Central memory CD8-positive, alpha-beta T cell (primary cell): ENCODE measurements around the gene NRXN2.

Experiments
- ATAC-seq: fragments of 150-1000 bp; cut with Tn5 transposase; replicated peaks from 2 replicates; pipeline ENCODE4 v1.10.0; 2022; ENCODE audit warnings: mild to moderate bottlenecking, moderate FRiP score, moderate number of reproducible peaks; ENCODE audit not compliant: poor library complexity, severe bottlenecking; ENCODE audit errors: extremely low read depth
- DNase-seq, 2 donors: peaks; one replicate each; pipeline ENCODE4 v3.0.0; 2021; ENCODE audit warnings: low spot score in 2 of 2
- H3K27ac Mint-ChIP-seq: one replicate; pipeline ENCODE4 v1.8.0; 2022; ENCODE audit warnings: low read depth, mild to moderate bottlenecking, moderate library complexity, mixed read lengths
- H3K27me3 Mint-ChIP-seq: one replicate; pipeline ENCODE4 v1.8.0; 2022; ENCODE audit warnings: mixed read lengths
- H3K36me3 Mint-ChIP-seq: one replicate; pipeline ENCODE4 v1.8.0; 2022; ENCODE audit warnings: mild to moderate bottlenecking, moderate library complexity, mixed read lengths; ENCODE audit not compliant: insufficient read depth
- H3K4me1 Mint-ChIP-seq: one replicate; pipeline ENCODE4 v1.8.0; 2022; ENCODE audit warnings: mixed read lengths
- H3K4me3 Mint-ChIP-seq: one replicate; pipeline ENCODE4 v1.8.0; 2022; ENCODE audit warnings: mild to moderate bottlenecking, moderate library complexity, mixed read lengths
- H3K9me3 Mint-ChIP-seq: one replicate; pipeline ENCODE4 v1.8.0; 2022; ENCODE audit warnings: mixed read lengths

NRXN2 gene

DNA sequence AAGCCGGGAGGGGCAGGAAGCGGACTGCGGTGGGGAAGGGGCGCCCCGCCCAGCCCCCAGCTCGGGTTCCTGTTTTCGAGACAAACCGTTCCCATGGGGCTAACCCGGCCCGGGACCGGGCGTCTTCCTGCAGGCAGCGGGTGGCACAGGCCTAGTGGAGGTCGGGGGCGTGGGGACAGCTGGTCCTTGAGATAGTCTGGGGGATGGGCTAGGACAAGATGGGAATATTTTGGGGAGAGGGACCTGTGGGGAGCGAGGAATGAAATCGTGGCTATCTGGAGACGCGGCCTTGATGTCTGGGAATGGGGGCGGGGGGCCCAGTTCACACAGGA, 22.2 kb upstream of the NRXN2 start:
- peak; percentile 64 to 84 for DNase-seq
- peaks cover 39% of the 10 kb centered on the region for H3K36me3 Mint-ChIP-seq
- H3K27me3 Mint-ChIP-seq: no peaks in the 10 kb centered on the region
- peaks cover 48% of the 10 kb centered on the region for H3K4me1 Mint-ChIP-seq
- peak; percentile 33 for ATAC-seq
- peak overlapping the region; percentile 99 for H3K27ac Mint-ChIP-seq
- H3K9me3 Mint-ChIP-seq: no peaks in the 10 kb centered on the region
- H3K4me3 Mint-ChIP-seq: peak overlapping the region; percentile 88

DNA sequence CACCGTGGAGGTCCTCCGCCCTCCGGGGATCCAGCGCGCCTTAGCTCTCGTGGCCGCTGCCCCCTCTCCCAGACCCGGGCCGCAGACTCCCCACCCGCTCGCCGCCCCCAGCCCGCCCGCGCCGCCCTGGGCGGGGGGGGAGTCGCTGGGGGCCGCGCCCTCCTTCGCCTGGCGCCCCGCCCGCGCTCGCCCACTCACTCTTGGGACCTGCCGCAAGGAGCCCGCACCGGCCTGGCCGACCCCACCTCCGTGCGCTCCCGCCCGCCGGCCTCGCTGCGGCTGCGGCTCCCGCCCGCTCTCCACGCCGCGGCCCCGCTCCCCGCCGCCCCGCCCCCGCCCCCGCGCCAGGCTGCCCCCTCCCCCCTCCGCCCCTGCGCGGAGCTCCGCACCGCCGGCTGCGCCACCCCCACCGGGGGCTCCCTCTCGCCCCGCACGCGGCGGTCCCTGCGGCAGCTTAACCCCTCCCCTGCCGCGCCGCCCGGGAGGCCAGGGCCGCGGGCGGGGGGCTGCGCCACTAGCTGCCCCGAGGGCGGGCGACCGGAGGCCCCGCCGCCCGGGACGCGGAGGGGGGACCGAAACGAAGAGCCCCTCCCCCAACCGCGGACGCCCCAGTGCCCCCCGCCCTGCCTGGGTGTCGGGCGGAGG, 21.7 kb upstream of the NRXN2 start:
- peaks cover 41% of the 10 kb centered on the region for H3K36me3 Mint-ChIP-seq
- peak overlapping the region; percentile 99 for H3K27ac Mint-ChIP-seq
- DNase-seq (no peak), ATAC-seq (peak; percentile 2)
- H3K9me3 Mint-ChIP-seq: no peaks in the 10 kb centered on the region
- no peaks in the 10 kb centered on the region for H3K27me3 Mint-ChIP-seq
- H3K4me3 Mint-ChIP-seq: peak overlapping the region; percentile 97
- peaks cover 51% of the 10 kb centered on the region for H3K4me1 Mint-ChIP-seq

GRCh38 chr11:64743591-64744543, 20.9 kb upstream of the NRXN2 start, which contains the start of gene RASGRP2:
Gene RASGRP2, minus strand, starts transcription at chr11:64744142. Its CDS starts 1,276 bp downstream, at chr11:64742866.
- peak; percentile 52 for ATAC-seq
- DNase-seq: peak; percentile 83 to 93
- no peaks in the 10 kb centered on the region for H3K27me3 Mint-ChIP-seq
- peaks cover 47% of the 10 kb centered on the region for H3K36me3 Mint-ChIP-seq
- peak within 1 kb of the TSS; percentile 99 for H3K27ac Mint-ChIP-seq
- H3K9me3 Mint-ChIP-seq: no peaks in the 10 kb centered on the region
- H3K4me1 Mint-ChIP-seq: peaks cover 58% of the 10 kb centered on the region
- peak within 1 kb of the TSS; percentile 97 for H3K4me3 Mint-ChIP-seq

DNA sequence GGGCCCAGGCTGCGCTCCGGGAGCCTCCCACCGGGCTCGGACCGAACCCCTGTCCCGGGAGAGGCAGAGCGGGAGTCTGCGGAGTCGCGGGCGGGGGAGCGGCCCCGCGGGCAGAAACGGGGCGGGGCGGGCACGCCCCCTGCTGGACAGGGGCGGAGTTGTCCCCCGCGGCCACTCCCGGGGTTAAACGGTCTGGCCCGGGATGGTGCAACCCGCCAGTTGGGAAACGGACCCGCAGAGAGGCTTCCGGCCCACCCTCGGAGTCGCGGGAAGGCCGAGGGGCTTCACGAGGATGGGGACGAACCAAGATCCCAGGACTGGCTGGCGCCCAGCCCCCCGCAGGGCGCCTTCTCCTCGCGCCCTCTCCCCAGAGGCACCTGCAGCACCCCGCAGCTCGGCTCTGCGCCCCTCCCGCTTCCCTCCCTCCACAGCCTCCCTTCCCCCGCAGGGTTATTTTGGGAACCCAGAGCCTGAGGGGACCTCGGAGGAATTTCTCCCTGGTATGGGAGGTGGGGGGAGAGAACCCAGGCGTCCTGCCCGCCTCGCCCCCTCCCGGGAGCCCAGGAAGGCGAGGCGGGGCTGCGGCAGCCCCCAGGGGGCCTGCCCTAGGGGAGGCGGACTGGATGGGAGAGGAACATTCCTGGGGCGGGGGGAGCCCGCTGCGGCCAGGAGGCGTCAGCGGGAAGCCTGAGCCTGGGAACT, 20.0 kb upstream of the NRXN2 start:
- Mint-ChIP-seq H3K4me3 (peak overlapping the region; percentile 97), H3K27me3 (no peaks in the 10 kb centered on the region), H3K27ac (peak overlapping the region; percentile 90), H3K9me3 (no peaks in the 10 kb centered on the region), H3K36me3 (peaks cover 52% of the 10 kb centered on the region), H3K4me1 (peaks cover 55% of the 10 kb centered on the region)
- ATAC-seq (peak; percentile 10), DNase-seq (peak; percentile 69 to 76)

GRCh38 chr11:64742087-64742888, 19.3 kb upstream of the NRXN2 start:
- DNase-seq (no peak), ATAC-seq (no peak)
- H3K4me1 Mint-ChIP-seq: peaks cover 53% of the 10 kb centered on the region
- H3K36me3 Mint-ChIP-seq: peaks cover 56% of the 10 kb centered on the region
- peak overlapping the region; percentile 97 for H3K4me3 Mint-ChIP-seq
- peak overlapping the region; percentile 57 for H3K27ac Mint-ChIP-seq
- no peaks in the 10 kb centered on the region for H3K27me3 Mint-ChIP-seq
- H3K9me3 Mint-ChIP-seq: no peaks in the 10 kb centered on the region

- Mint-ChIP-seq H3K36me3 (peaks cover 63% of the 10 kb centered on the region), H3K27me3 (no peaks in the 10 kb centered on the region), H3K27ac (peak overlapping the region; percentile 57), H3K4me1 (peaks cover 53% of the 10 kb centered on the region), H3K9me3 (no peaks in the 10 kb centered on the region), H3K4me3 (peak overlapping the region; percentile 97)
- ATAC-seq (no peak), DNase-seq (no peak)
Observed at GRCh38 chr11:64741375-64742086, 18.5 kb upstream of the NRXN2 start.

- H3K4me3 Mint-ChIP-seq: no peak overlapping the region
- DNase-seq: no peak
- H3K9me3 Mint-ChIP-seq: no peaks in the 10 kb centered on the region
- H3K4me1 Mint-ChIP-seq: peaks cover 53% of the 10 kb centered on the region
- H3K27ac Mint-ChIP-seq: no peak overlapping the region
- H3K27me3 Mint-ChIP-seq: no peaks in the 10 kb centered on the region
- peaks cover 61% of the 10 kb centered on the region for H3K36me3 Mint-ChIP-seq
- no peak for ATAC-seq
Observed at GRCh38 chr11:64739871-64740270, 16.9 kb upstream of the NRXN2 start.

DNA sequence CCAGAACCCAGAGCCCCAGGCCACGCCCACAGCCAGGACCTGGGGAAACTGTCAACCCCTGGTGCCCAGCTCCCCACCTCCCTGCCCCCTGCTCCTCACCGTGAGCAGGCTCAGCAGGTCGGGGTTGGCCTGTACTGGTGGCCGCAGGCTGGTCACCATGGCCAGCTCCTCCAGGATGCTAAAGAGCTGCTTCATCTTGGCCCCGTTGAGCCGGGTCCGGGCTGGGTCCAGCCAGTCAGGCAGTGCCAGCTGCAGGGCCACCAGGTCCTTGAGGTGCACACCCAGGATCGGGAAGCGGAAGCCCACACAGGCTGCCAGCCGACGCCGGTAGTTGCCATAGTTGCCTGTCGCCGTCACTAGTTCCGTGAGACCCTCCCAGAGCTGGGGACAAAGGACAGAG, 13.7 kb upstream of the NRXN2 start:
- no peak overlapping the region for H3K4me3 Mint-ChIP-seq
- no peaks in the 10 kb centered on the region for H3K9me3 Mint-ChIP-seq
- peaks cover 71% of the 10 kb centered on the region for H3K36me3 Mint-ChIP-seq
- peaks cover 47% of the 10 kb centered on the region for H3K4me1 Mint-ChIP-seq
- no peak for DNase-seq
- H3K27me3 Mint-ChIP-seq: no peaks in the 10 kb centered on the region
- H3K27ac Mint-ChIP-seq: no peak overlapping the region
- no peak for ATAC-seq

DNA sequence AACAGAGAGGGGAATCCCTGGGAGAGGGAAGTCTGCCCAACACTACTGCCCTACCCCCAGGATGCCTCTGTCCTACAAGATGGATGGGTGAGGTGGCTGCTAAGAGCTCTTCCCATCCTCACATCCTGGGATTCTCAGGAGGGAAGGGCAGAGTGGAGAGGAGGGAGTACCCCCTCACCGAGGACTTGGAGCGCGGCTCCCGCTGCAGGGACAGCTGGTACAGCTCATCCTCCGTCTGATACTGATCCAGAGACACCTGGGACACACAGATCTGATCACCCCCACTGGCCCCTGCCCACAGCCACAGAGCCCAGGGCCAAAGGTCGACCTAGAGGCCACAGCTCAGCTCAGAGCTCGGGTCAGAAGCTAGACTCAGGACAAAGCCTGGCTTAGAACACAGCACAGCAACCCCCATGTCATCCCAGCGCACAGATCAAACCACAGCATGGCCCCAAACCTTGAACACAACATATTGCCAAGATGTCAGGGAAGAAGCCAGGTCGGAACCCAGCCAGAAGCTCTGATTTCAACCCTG, 12.8 kb upstream of the NRXN2 start:
- Mint-ChIP-seq H3K36me3 (peaks cover 71% of the 10 kb centered on the region), H3K4me3 (no peak overlapping the region), H3K4me1 (peaks cover 42% of the 10 kb centered on the region), H3K9me3 (no peaks in the 10 kb centered on the region), H3K27ac (no peak overlapping the region), H3K27me3 (no peaks in the 10 kb centered on the region)
- ATAC-seq (no peak), DNase-seq (no peak)

DNA sequence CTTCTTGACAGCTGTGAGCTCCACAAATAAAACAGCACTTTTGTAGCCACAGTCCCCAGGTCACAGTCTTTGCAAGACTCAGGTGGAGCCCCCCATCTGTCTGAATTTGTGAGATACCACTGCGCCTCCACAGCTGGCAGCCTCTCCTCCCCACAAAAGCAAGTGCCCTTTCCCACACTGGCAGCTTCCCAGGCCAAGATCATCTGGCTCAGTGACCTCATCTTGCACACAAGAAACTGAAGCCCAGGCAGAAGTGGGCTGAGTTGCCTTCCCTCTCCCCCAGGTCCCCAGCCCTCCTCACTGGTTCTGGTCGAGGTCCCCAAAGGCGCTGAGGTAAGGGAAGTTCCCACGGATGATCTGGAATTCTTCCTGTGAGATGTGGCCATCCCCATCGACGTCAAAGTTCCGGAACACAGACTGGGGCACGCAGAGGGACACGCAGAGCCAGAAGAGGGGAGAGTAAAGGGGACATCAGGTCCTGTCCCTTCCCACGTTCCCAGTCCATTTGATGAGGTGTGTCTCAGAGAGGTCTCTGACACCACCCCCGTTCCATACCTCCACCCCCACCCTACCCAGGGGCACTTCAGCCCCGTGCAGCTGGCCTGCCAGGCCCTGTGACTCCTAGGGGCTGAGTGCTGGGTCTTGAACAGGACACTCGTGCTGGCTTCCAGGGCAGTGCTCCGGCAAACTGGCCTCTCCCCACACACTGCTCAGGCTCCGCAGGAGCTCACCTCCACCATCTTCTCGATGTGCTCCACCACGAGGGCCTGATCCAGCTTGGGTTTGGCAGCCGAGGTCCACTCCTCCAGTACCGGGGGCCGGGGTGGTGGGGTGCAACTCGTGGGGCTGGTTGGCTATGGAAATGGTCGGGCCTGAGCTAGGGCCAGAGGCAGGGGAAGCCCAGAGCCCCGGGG, 12.1 kb upstream of the NRXN2 start:
- DNase-seq (no peak), ATAC-seq (no peak)
- no peak overlapping the region for H3K4me3 Mint-ChIP-seq
- H3K27me3 Mint-ChIP-seq: no peaks in the 10 kb centered on the region
- peaks cover 35% of the 10 kb centered on the region for H3K4me1 Mint-ChIP-seq
- H3K9me3 Mint-ChIP-seq: no peaks in the 10 kb centered on the region
- peaks cover 71% of the 10 kb centered on the region for H3K36me3 Mint-ChIP-seq
- peak overlapping the region; percentile 8 for H3K27ac Mint-ChIP-seq

GRCh38 chr11:64731601-64732000, 8.6 kb upstream of the NRXN2 start:
- no peaks in the 10 kb centered on the region for H3K27me3 Mint-ChIP-seq
- DNase-seq: no peak
- H3K27ac Mint-ChIP-seq: no peak overlapping the region
- ATAC-seq: no peak
- no peak overlapping the region for H3K4me3 Mint-ChIP-seq
- peaks cover 68% of the 10 kb centered on the region for H3K36me3 Mint-ChIP-seq
- H3K9me3 Mint-ChIP-seq: no peaks in the 10 kb centered on the region
- H3K4me1 Mint-ChIP-seq: peaks cover 23% of the 10 kb centered on the region
